ENCODE data around the gene TLE5.

TLE5 gene

GRCh38 chr19:3042621-3043267 lies 19.6 kb downstream of the TLE5 start:
- TF ChIP-seq SIN3A (IDR thresholded peaks at IDR 0.05; ENCODE audit: borderline replicate concordance, insufficient read depth, low read length) (no peak), FOXP2 (optimal IDR thresholded peaks at IDR 0.05; ENCODE audit: borderline replicate concordance, extremely low read depth, extremely low read length, insufficient read depth) (no peak), TAF1 (IDR thresholded peaks at IDR 0.05; ENCODE audit: borderline replicate concordance, insufficient read depth, low read length) (no peak), POLR2AphosphoS5 (IDR thresholded peaks at IDR 0.05; ENCODE audit: low read depth, low read length) (no peak), REST (IDR thresholded peaks at IDR 0.05; ENCODE audit: insufficient read depth in 1 of 2, low read depth in 2 of 2, low read length in 2 of 2) (no peak)

DNA sequence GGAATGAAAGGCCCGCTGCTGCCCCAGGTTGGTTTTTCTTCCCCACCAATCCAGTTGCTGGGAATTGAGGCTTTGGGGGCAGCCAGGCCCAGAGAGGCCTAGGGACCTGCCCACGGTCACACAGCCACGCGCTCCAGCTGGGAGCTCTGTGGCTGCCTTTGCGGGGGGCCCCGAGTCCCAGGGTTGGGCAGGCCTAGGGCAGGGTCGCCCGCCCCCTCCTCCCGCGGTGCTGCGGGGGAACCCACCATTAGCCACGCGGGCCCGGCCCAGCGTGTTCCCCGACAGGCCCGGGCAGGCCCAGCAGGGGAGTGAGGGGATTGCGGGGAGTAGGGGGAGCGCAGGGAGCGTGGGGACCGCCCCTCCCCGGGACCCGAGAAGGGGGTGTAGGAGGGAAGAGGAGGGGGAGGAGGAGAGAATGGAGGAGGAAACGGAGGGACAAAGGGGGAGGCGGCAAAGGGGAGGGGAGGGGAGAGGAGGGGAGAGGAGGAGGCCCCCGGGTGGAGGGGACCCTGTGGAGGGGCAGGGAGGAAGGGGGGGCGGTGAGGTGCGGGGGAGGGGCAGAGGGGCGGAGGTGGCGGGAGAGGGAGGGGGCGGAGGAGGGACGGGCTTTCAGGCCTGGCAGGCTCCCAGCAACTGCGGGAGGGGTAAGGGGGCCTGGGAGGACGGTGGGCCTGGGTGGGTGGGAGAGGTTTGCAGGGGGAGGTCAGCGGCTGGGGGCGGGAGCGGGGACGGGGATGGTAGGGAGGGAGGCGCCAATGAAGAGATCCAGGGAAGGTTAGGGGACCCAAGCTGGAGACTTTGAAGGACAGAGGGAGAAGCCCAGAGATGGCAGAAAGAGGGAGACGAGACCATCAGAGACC lies 20.3 kb downstream of the TLE5 start:
- TF ChIP-seq SIN3A (IDR thresholded peaks at IDR 0.05; ENCODE audit: borderline replicate concordance, insufficient read depth, low read length) = no peak

DNA sequence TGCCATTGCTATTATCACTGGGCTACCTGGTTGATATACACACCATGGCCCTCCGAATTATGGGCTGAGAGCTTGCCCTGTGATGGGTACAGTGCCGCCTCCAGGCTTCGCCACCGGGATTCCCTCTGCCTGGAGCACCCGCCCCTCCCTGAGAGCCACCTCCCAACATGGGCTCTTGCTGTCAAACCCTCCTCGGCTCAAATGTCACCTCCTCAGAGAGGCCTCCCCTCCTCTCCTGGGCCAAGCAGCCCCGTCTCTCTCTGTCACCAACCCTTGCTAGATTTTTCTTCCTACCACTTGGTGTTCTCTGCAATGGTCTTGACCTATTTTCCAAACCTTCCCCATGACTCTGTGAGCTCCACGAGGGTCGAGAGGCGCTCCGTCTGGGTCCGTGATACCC lies 21.0 kb downstream of the TLE5 start:
- no peak for TF ChIP-seq POLR2AphosphoS5 (IDR thresholded peaks at IDR 0.05; ENCODE audit: low read depth, low read length)
- TF ChIP-seq REST (IDR thresholded peaks at IDR 0.05; ENCODE audit: insufficient read depth in 1 of 2, low read depth in 2 of 2, low read length in 2 of 2) = no peak
- no peak for TF ChIP-seq FOXP2 (optimal IDR thresholded peaks at IDR 0.05; ENCODE audit: borderline replicate concordance, extremely low read depth, extremely low read length, insufficient read depth)
- no peak for TF ChIP-seq SIN3A (IDR thresholded peaks at IDR 0.05; ENCODE audit: borderline replicate concordance, insufficient read depth, low read length)

GRCh38 chr19:3039641-3040077 lies 22.6 kb downstream of the TLE5 start:
- TF ChIP-seq TAF1 (IDR thresholded peaks at IDR 0.05; ENCODE audit: borderline replicate concordance, insufficient read depth, low read length) (no peak), SIN3A (IDR thresholded peaks at IDR 0.05; ENCODE audit: borderline replicate concordance, insufficient read depth, low read length) (no peak), FOXP2 (optimal IDR thresholded peaks at IDR 0.05; ENCODE audit: borderline replicate concordance, extremely low read depth, extremely low read length, insufficient read depth) (no peak), REST (IDR thresholded peaks at IDR 0.05; ENCODE audit: insufficient read depth in 1 of 2, low read depth in 2 of 2, low read length in 2 of 2) (no peak), POLR2AphosphoS5 (IDR thresholded peaks at IDR 0.05; ENCODE audit: low read depth, low read length) (no peak)

- TF ChIP-seq REST (IDR thresholded peaks at IDR 0.05; ENCODE audit: insufficient read depth in 1 of 2, low read depth in 2 of 2, low read length in 2 of 2) (no peak), POLR2AphosphoS5 (IDR thresholded peaks at IDR 0.05; ENCODE audit: low read depth, low read length) (no peak), FOXP2 (optimal IDR thresholded peaks at IDR 0.05; ENCODE audit: borderline replicate concordance, extremely low read depth, extremely low read length, insufficient read depth) (no peak), TAF1 (IDR thresholded peaks at IDR 0.05; ENCODE audit: borderline replicate concordance, insufficient read depth, low read length) (no peak)
Measured at GRCh38 chr19:3039125-3039524, 23.2 kb downstream of the TLE5 start.

Measured in PFSK-1 (cell line).